ENCODE measurements around the gene GABRA5.

The GABRA5 gene

DNA sequence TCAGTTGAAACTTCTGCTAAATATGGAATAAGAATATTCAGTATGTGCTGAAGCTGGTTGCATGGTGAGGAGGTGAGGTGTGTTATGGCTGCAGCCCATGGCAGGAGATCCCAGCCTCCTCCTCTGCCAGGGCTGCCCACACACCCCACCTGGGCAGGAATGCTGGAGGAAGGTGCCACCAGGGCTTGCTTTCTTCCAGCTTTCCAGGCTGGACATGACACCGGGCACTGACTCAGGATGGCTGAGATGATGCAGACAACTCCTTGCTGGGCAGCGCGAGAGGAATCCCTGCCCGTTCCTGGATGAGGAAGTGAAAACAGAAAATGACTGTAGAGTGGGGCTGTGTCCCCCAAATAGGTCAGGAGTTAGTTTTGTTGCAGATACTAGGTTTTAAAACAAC lies 118.2 kb downstream of the GABRA5 start:
- DNase-seq (ENCODE audit: extremely low read depth in 1 of 2, low read depth in 1 of 2): no peak

DNA sequence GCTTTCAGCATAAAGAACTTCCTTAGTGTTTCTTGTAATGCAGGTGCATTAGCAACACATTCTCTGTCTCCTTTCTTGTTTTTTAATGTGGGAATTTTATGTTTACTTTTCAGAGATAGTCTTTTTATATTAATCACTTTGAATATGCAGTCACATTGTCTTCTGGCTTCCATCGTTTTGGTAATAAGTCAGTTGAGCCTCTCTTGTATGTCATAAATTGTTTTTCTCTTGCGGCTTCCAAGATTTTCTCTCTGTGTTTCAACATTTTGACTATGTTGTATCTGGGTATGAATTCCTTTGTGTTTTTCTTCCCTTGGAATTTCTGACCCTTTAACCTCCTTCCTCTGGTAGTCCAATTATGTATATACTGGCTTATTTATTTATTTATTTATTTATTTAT lies 129.4 kb downstream of the GABRA5 start:
- DNase-seq (ENCODE audit: extremely low read depth in 1 of 2, low read depth in 1 of 2): no peak

Measured in stimulated activated CD8-positive, alpha-beta memory T cell treated with anti-CD3 and anti-CD28 coated beads, Interleukin-7, amount 100 ng/mL, for 48 hours (primary cell).